GM18499 (cell line): ENCODE data around the gene FOS.
"Not testable (repeated sequence)": the region's sequence is repeated elsewhere in the genome, so short reads cannot be mapped to it uniquely, and the experiment has no call there.

Source experiments
- ATAC-seq: cut with Tn5 transposase; IDR thresholded peaks from one replicate; pipeline ENCODE4 v1.9.1; 2021; ENCODE audit warnings: moderate number of reproducible peaks; ENCODE audit not compliant: insufficient read depth, unreplicated experiment

Gene FOS

DNA sequence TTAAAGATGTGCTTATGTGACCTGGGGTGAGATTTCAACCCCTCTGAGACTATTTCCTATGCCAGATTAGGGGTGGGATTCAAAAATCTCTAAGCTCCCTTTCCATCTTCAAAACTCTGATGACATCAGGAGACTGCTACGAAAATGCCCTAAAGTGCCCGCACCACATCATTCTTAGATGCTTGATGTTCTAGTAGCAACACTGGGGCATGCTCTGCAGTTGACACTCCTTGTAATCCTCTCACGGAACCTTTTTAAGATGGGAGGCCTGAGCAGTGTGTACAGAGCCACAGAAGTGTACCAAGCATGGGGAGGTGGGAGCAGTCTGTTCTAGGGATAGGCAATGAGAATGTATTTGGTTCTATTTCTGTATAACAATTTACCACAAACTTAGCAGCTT lies 12.2 kb downstream of the FOS start:
- no peak for ATAC-seq

DNA sequence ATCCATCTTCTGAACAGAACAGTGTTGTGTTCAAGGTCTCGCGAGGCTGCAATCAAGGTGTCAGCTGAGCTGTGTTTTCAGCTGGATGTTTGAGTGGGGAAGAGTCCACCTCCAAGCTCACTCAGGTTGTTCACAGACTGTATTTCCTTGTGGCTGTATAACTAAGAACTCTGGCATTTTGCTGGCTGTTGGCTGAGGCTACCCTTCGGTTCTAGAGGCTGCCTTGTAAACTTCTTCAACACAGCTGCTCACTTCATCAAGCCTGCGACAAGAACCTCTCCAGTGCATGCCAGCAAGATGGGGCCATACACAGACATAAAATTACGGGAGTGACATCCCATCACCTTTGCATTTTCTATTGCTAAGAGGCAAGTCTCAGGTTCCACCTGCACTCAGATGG lies 12.7 kb downstream of the FOS start:
- ATAC-seq: no peak

DNA sequence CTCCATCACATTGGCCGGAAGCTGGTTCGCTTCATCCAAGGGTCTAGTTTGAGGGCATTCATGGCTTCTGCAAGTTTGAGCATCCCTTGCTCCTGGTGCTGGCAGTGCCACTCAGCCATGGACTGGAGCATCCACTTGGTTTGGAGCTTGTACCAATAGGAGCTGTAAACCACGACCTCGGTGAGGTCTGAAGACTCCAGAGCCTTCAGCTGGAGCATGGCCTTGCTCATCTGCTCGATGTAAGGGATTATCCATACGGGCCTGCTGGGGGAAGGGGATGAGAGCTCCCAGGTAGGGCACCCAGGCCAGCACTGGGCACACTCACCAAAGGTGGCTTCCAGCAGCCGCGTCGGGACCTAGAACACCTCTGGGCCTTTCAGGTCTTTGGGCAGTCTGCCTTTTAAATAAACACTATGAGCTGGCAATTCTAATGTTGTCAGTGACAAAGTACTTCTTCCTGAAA lies 13.5 kb downstream of the FOS start:
- no peak for ATAC-seq

DNA sequence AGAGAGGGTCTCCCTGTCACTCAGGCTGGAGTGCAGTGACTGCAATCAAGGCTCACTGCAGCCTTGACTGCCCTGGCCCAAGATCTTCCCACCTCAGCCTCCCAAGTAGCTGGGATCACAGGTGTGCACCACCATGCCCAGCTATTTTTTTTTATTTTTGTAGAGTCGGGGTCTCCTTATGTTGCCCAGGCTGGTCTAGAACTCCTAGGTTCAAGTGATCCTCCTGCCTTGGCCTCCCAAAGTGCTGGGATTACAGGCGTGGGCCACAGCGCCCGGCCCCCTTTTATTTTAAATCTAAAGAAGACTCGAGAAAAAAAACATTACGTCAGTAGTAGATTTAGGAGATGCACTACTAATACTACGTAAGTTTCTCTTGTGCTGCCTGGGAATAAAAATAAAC lies 14.3 kb downstream of the FOS start:
- ATAC-seq: no peak

DNA sequence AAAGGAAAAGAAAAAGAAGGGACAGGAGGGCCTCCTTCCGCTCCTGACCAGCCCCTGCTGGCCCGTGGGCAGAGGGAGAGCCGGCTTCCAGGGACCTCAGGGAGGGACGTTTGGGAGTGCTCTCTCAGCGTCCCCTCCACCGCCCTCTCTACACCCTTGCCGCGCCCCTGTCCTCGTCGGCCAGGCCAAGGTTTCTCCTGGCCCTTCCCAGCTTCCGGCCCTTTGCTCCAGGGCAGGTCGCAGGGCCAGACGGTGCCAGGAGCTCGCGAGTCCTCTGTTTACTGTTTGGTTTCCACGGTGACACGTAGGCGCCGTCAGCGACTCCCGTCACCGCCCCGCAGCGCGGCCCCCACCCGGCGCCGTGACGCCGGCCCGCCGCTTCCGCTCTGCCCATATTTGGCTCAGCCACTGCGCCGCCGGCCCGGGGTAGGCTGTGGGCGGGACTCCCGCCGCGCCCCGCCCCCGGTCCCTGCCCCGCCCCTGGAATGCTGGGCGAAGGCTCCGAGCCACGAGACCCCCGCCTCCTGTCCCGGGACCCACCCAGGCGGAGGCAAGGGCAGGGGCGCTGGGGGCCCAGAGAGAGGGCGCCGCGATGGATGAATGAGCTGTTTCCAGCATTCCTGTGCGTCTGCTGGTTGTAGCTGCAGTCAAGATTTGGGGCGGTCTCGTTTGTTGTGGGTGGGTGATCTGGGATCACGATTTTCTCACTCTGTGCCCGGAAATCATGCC lies 15.5 kb downstream of the FOS start:
- ATAC-seq: peak; percentile 61

DNA sequence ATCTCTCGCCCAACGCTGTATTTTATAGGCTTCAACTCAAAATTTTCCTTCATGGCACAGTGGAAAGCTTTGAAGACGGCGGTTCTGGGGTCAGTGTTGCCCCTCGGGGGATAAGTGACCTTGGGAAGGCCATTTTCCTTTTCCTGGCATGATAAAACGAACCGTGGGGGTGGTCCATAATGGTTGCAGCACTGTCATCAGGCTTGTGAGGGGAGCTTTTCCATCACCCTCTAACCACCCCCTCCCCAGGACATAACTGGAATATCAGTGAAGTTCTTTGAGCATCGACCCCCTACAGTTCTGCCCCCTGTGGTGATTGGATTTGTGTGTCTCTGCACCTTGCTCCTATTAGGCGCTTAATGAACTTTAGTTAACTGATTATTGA lies 16.0 kb downstream of the FOS start:
- no peak for ATAC-seq

DNA sequence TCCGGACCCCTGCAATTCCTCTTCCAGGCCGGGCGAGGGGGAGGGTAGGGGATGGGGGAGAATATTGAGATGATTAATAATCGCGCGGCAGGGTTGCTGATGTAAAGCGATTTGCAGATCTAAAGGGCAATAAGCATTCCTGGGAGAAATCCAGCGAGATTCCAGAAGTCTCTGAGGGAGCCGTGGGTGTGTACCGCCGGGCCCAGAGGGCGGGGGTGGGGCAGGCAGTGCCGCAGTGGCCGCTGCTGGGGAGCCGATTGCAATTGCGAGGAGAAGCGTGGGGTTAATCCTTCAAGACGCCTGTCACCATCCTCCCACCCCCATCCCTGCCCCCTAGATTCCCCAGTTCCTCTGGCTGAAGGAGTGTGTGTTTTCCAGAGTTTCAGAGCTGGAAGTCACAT lies 16.4 kb downstream of the FOS start:
- no peak for ATAC-seq

DNA sequence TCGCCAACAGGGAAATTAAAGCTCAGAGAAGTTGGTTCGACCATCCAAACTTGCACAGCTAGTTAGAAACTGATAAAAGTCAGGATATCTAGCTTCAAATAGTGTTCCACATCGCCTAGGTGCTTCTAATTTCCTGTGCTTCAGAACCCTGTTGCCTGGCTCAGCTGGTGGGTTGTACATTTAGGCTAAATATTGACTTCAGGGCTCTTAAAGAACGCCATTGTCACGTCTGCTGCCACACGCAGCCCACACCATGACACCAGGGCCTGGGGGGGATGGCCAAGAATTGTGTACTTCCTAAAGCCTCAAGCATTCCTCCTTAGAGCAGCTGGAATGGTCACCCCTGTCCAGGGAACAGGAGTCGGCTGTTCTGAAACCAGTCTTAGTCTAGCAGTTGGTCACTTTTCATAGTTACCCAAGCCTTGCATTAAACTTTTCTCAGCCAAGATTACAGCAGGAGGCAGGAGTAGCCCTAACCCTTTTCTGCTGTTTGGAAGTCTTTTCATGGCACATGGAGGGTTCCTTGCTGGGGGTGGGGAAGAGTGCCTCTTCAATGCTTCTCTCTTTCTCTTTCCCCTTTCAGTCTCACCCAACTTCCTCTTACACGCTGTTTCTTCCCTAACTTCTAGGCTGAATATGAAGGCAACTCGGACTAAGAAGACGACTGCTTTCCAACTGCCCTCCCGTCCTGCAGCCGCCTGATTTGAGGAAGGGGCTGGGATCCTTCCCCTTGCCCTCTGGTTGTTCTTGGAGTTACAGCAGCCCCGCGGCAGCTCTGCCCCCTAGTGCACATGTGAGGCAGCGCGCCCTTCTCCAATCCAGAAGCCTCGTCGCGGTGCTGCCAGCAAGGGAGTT lies 17.1 kb downstream of the FOS start:
- ATAC-seq: no peak

DNA sequence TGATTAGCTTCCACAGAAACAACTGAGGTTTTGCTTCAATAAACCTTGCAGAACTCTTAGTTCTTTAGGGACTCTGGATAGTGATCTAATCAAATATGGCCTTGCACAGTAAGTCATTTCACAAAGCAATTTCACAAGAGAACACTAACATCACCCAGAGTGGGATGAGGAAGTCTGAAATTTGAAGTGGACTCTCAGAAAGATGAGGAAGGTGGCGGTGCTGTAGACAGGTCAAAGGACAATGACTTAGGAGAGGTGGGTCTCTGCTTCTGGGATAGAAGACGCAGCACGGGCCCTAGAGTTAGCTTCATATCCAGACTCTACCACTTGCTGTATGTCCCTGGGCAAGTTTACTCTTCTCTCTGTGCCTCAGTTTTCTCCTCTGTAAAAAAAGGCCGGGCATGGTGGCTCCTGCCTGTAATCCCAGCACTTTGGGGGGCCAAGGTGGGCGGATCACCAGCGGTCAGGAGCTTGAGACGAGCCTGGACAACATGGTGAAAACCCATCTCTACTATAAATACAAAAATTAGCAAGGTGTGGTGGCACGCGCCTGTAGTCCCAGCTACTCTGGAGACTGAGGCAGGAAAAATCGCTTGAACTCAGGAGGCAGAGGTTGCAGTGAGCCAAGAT lies 18.9 kb downstream of the FOS start:
- no peak for ATAC-seq

DNA sequence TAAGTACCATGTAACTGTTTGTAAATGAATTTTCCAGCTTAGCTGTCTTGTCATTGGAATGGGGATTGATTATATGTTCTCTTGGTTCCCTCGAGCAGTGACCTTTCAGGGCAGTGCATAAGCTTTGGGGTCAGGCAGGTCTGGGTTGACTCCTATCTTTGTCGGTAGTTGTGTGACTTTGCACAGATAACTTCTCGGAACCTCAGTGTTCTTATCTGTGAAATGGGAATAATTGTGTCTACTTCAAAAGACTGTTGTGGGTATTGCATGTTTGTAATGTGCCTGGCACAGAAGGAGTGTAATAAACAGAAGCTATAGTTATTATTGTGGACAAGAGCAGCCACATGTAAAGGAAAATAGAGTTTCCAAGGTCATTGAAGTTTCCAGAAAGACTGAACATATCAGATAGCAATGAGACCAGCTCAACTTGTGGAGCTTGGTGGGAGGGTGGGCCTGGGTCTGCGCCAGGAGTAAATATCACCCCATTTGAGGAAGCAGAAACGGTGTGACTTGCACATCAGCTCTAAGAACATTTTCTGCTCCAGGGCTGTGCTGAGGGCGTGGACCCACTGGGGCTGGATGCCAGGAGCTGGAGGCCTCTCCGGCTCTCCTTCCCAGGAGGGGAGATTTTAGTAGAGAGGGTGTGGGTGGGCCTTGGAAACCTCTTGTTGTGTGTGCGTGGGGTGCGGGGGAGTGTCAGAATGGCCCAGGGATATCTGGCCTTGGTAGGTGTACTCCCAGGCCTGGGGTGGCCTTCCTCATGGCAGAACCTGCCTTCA lies 19.7 kb downstream of the FOS start:
- ATAC-seq: no peak

DNA sequence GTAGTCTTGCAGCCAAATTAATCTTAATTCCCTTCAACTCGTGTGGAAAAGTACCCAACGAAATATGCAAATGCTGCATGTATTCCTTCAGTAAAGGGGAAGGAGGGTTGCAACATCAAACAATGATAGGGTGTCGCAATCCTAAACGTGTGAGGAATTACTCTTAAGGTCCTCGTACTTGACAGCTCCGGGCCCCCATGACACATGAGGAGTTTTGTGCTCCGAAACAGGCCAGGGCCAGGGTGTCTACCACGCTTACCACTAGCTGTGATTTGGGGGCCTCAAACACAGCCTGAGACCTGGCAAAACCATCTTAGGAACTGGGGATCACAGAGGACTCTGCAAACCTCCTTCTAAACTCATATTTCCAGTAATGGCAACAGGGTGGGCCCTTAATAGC lies 20.4 kb downstream of the FOS start:
- no peak for ATAC-seq

DNA sequence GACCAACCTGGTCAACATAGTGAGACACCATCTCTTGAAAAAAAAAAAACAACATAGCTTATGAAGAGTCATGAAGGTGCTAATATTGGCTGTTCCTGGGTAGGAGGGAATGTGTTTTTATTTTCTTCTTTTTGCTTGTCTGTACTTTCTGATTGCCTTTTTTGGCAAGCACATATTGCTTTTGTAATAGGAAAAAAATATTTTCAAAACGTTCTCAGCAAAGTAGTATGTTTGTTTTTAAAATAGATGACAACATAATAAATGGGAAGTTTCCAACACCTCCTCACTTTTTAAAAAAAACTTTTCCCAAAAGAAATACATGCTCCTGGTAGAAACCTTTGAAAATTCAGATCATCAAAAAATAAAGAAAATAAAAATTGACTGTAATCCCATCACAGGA lies 20.9 kb downstream of the FOS start:
- no peak for ATAC-seq

DNA sequence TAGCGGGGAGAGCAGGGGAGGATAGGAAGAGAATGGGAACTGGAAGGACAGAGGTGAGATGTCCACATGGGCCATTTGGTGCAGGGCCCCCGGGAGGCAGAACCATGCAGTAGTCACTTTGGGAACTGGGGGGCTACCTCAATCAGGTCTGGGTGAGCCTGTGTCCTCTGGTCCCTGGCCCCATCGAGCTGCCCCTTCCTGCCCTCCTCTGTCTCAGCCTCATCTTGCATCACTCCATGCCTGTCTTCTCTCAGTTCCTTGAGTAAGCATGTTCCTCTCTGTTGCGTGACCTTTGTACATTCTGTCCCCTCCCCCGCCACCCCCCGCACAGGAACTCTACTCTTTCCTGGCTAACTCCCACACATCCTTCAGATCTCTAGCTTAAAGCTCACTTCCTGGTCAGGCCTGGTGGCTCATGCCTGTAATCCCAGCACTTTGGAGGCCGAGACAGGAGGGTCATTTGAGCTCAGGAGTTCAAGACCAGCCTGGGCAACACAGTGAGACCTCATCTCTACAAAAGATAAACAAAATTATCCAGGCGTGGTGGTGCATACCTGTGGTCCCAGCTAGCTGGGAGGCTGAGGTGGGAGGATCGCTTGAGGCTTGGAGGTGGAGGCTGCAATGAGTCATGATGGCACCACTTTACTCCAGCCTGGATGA lies 23.2 kb downstream of the FOS start:
- ATAC-seq: no peak

DNA sequence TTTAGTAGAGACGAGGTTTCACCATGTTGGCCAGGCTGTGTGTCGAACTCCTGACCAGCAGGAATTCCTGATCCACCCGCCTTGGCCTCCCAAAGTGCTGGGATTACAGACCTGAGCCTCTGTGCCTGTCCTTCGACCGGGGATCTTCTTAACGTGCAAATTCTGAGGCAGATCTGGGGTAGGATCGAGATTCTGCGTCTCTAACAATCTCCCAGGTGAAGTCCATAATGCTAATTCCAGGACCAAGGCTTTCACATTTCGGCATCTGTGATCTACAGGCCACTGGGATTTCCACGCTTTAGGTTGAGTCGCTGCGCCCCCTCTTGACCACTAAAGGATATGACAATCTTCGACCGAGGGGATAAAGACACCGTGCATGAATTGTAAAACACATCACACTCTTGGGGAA lies 24.8 kb downstream of the FOS start:
- ATAC-seq: no peak

DNA sequence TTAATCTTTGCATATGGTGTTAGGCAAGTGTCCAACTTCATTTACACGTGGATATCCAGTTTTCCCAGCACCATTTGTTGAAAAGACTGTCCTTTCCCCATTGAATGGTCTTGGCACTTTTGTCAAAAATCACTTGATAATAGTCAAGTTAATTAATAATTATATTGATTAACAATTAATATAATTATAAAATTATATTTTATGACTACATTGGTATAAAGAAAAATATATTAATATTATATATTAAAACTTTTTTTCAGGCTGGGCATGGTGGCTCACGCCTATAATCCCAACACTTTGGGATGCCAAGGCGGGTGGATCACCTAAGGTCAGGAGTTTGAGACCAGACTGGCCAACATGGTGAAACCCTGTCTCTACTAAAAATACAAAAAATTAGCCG lies 27.8 kb downstream of the FOS start:
- not testable (repeated sequence) for ATAC-seq

DNA sequence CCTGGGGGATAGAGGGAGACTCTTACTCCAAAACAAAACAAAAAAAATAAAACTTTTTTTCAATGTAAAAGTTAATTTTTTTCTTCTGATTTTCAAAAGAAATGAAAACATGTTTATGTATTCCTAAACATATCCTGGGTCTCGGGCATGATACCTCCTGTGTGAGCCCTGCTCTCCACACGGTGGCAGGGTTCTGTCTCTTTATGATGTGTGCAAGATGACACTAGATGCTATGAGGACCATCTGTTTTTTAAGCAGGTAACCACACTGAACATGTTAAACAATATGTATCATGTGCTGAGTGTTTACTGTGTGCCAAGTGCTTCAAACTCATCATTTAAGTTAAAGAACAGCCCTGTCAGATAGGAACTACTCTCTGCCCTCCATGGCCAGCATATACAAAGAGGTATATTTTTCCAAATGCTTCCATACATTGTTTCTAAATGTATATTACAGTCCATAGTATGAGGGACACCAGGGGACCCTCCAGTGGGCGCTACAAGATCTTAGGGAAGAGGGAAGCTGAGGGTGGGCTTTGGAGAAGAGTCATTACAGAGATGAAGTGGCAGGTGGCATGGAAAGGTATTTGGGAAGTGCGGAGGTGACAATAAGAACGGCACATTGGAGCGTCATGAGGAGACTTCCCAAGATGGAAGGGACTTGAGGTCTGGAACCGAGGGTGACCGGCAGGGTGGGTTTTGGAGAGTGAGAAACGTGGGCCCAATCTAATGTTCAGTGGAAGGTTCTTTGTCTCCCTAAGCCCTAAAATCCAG lies 28.5 kb downstream of the FOS start:
- ATAC-seq: no peak

DNA sequence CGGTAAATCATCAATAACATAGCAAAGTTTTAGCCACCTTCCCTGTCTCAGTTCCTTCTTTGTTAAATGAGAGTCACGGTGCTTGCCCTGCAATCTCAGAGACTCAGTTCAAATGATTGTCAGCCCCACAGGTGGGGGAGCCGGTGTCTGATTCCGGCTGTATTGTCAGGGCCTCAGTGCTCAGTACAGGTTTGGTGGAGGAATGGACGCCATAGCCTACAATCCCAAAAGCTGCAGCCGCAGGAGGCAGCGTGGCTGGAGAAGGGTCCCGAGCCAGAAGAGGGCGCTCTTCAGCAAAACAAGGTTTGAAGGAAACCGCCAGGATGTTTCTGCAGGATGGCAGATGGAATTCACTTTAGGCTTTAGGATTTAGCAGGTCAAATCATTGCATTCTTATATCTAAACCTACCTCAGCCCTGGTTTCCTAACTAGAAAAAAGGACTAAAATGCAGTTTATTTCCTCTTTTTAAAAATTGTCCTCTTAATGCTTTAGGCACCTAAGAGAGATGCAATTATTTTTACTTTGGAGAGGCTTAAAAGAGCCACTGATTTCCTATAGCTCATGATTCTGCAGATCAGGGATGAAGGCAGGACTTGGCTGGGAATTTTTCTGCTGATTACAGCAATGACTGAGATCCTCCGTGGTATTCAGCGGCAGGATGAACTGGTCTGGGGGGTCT lies 29.2 kb downstream of the FOS start:
- ATAC-seq: no peak

DNA sequence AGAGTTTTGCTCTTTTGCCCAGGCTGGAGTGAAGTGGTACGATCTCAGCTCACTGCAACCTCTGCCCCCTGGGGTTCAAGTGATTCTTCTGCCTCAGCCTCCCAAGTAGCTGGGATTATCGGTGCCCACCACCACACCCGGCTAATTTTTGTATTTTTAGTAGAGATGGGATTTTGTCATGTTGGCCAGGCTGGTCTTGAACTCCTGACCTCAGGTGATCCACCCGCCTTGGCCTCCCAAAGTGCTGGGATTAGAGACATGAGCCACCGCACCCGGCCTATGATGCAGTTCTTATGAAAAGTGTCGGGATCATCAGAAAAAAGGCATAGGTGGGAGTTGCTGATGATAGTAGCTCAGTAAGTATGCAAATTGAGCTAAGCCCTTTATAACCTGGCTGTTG lies 30.4 kb downstream of the FOS start:
- ATAC-seq: not testable (repeated sequence)

DNA sequence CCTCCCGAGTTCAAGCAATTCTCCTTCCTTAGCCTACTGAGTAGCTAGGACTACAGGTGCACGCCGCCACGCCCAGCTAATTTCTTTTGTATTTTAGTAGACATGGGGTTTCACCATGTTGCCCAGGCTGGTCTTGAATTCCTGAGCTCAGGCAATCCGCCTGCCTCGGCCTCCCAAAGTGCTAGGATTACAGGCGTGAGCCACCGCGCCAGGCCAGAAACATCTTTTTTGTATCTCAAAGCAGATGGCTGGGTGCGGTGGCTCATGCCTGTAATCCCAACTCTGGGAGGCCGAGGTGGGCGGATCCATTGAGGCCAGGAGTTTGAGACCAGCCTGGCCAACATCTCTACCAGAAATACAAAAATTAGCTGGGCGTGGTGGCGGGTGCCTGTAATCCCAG lies 30.9 kb downstream of the FOS start:
- not testable (repeated sequence) for ATAC-seq
